ENCODE data around the gene CABLES1. TPM values are rescaled to one million over a fixed set of nuclear protein-coding genes. Genes with fewer than 3 reads are reported as not detected.

Gene CABLES1
- total and polyA plus RNA-seq, 2 of the 4 experiments (the other 2 are of a cell fraction), result 4.7 to 5.7 TPM

DNA sequence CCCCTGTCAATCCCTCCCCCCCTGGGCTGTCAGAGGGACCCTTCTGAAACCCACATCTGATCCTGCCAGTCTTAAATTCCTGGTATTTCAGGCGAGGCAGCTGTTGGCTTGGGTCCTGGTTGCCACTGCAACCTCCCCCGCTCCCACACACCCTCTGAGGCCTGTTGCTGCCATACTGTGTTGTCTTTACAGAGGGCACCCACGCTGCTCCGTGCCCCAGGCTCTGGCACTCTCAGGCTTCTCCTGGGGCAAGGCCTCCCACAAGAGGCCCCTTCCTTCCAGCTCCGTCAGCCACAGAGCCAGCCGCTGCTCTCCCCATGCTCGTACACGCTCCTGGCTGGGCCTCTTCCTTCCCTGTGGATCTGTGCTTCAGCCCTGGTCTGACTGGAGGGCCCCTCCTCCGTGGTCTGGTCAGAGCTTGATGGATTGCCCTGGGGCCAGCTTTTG lies 8.6 kb downstream of the CABLES1 start:
- H2AK9ac ChIP-seq (replicated peaks; ENCODE audit: low read depth, low read length, poor library complexity), result no peak overlapping the region
- intact Hi-C loops (cut with micrococcal nuclease) (no loop called here), dilution Hi-C loops (cut with HindIII; ENCODE audit: low sequenced_read_pairs, unreplicated experiment) (no loop called here), in situ Hi-C loops (cut with MboI; ENCODE audit: low sequenced_read_pairs) (no loop called here)
- H3K36me3 ChIP-seq (ENCODE audit: control insufficient read depth, insufficient read depth, low read length), result peaks cover 4% of the 10 kb centered on the region
- peaks cover 31% of the 10 kb centered on the region for H3K4me1 ChIP-seq (ENCODE audit: control insufficient read depth, insufficient read depth, low read length)
- H3K27ac ChIP-seq (ENCODE audit: insufficient read depth, low read length), result peak overlapping the region; percentile 31; the same call in 1 of the 2 replicates
- peaks cover 68% of the 10 kb centered on the region for H4K20me1 ChIP-seq (ENCODE audit: insufficient read depth, low read length)
- TF ChIP-seq SMC3 (IDR thresholded peaks at IDR 0.05; ENCODE audit: low read depth, low read length), result no peak
- BruUV-seq (replicated peaks), result no TSS peak
- peak overlapping the region; percentile 33 for H4K91ac ChIP-seq (ENCODE audit: insufficient read depth, low read depth, low read length)
- no CpG with 5 or more reads among the region's 9 CpGs for WGBS, 2 experiments (ENCODE audit: extremely low coverage in 2 of 2, insufficient read length in 1 of 2)
- ChIA-PET POLR2A (ENCODE audit: unreplicated experiment) (no interaction called here), CTCF (interaction anchor here (0.5 kb wide), 1 partner anchor 234 kb away, joined by 3 read pairs; no protein-coding TSS in a partner anchor)
- no peaks in the 10 kb centered on the region for H3K9me3 ChIP-seq (ENCODE audit: control insufficient read depth, insufficient read depth, low read length)
- peak overlapping the region; percentile 3; the same call in 1 of the 2 replicates for H3K4me2 ChIP-seq (ENCODE audit: low read depth, low read length)
- ATAC-seq (ENCODE audit: low read depth), result peak; percentile 62
- H4K5ac ChIP-seq (ENCODE audit: low read depth, low read length), result no peak overlapping the region
- H2AK5ac ChIP-seq (ENCODE audit: low read depth, low read length), result peak overlapping the region; percentile 89
- H4K8ac ChIP-seq (ENCODE audit: low read depth in 2 of 2, low read length in 2 of 2), result peak overlapping the region in 1 of 2 experiments; percentile 53; a peak in 2 of 4 replicates
- no peaks in the 10 kb centered on the region for H3K27me3 ChIP-seq (ENCODE audit: control insufficient read depth, insufficient read depth, low read length)
- peak overlapping the region; percentile 53 for H3K14ac ChIP-seq (replicated peaks; ENCODE audit: low read depth, low read length)
- DNase-seq, result no peak
- H2BK15ac ChIP-seq (ENCODE audit: low read depth, low read length), result no peak overlapping the region; the same call in 2 of the 3 replicates
- H3K4ac ChIP-seq (ENCODE audit: low read depth, low read length), result peak overlapping the region; percentile 33; the same call in 1 of the 2 replicates
- H3K79me1 ChIP-seq (ENCODE audit: low read depth in 1 of 2, low read length in 2 of 2), result peaks cover 17 to 82% of the 10 kb centered on the region in 2 experiments
- no peak overlapping the region for H3K56ac ChIP-seq (ENCODE audit: extremely low read depth, insufficient read depth, low read length)
- peak overlapping the region; percentile 46 for H2AFZ ChIP-seq (replicated peaks; ENCODE audit: low read length, poor library complexity)
- peak overlapping the region; percentile 45; the same call in 1 of the 2 replicates for H3K23ac ChIP-seq (ENCODE audit: low read depth, low read length)
- no peak overlapping the region for H3K9ac ChIP-seq (ENCODE audit: low read depth, low read length)
- H3K9me1 ChIP-seq (ENCODE audit: insufficient read depth, low read length), result peaks cover 33% of the 10 kb centered on the region
- peak overlapping the region; percentile 30; the same call in 1 of the 2 replicates for H3K18ac ChIP-seq (ENCODE audit: low read depth, low read length)
- no peak overlapping the region for H2BK5ac ChIP-seq (ENCODE audit: low read depth, low read length, poor library complexity, severe bottlenecking)
- no peak overlapping the region for H3K4me3 ChIP-seq (ENCODE audit: insufficient read depth, low read depth, low read length)
- peak overlapping the region; percentile 24 for H2BK120ac ChIP-seq (ENCODE audit: low read depth, low read length)
- H2BK20ac ChIP-seq (ENCODE audit: low read depth, low read length), result no peak overlapping the region
